ENCODE data around the gene JAKMIP1.

DNA sequence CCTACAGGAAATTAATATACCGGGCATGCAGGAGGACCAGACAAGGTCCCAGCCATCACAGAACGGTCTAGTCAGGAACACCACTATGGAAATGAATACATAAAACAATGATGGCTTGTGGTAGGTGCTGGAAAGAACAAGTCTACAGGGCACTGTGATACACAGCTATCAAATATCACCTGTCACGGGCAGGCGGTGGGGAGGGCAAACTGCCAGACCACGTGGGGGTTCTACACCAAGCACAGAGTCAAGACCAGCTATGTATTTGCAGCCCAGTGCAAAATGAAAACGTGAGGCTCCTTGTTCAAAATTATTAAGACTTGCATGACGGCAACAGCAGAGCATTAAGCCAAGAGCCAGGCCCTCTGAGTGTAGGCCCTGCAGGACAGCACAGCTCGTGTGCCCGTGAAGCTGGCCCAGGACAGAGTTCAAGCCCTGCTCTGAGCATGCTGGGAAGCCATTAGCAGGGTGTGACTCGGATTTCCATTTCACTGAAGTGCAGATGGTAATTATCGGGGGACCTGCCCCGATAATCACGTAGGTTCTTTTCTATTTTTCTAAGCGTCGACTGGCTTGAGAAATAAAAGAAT is 83.6 kb downstream of the JAKMIP1 start:
- TF ChIP-seq POLR2AphosphoS5 (IDR thresholded peaks at IDR 0.05; ENCODE audit: low read depth, low read length) = no peak
- TF ChIP-seq, protein P1, sequence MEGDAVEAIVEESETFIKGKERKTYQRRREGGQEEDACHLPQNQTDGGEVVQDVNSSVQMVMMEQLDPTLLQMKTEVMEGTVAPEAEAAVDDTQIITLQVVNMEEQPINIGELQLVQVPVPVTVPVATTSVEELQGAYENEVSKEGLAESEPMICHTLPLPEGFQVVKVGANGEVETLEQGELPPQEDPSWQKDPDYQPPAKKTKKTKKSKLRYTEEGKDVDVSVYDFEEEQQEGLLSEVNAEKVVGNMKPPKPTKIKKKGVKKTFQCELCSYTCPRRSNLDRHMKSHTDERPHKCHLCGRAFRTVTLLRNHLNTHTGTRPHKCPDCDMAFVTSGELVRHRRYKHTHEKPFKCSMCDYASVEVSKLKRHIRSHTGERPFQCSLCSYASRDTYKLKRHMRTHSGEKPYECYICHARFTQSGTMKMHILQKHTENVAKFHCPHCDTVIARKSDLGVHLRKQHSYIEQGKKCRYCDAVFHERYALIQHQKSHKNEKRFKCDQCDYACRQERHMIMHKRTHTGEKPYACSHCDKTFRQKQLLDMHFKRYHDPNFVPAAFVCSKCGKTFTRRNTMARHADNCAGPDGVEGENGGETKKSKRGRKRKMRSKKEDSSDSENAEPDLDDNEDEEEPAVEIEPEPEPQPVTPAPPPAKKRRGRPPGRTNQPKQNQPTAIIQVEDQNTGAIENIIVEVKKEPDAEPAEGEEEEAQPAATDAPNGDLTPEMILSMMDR (IDR thresholded peaks at IDR 0.05 in 2 of 3, conservative IDR thresholded peaks at IDR 0.05 in 1 of 3; ENCODE audit: borderline replicate concordance in 1 of 3, insufficient read depth in 1 of 3, low read depth in 2 of 3, low read length in 2 of 3) = no peak
- TF ChIP-seq YY1 (IDR thresholded peaks at IDR 0.05; ENCODE audit: extremely low read depth, insufficient replicate concordance, low read depth, low read length) = no peak
- TF ChIP-seq TCF7L2 (IDR thresholded peaks at IDR 0.05; ENCODE audit: borderline replicate concordance, extremely low read depth, insufficient read depth, insufficient read length) = no peak
- TF ChIP-seq POLR2A (IDR thresholded peaks at IDR 0.05; ENCODE audit: borderline replicate concordance, extremely low read depth, insufficient read depth, insufficient read length) = no peak
- TF ChIP-seq EZH2 (IDR thresholded peaks at IDR 0.05) = no peak
- TF ChIP-seq, protein P2, sequence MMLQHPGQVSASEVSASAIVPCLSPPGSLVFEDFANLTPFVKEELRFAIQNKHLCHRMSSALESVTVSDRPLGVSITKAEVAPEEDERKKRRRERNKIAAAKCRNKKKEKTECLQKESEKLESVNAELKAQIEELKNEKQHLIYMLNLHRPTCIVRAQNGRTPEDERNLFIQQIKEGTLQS (IDR thresholded peaks at IDR 0.05) = no peak
- no peak for TF ChIP-seq EZH2phosphoT487 (IDR thresholded peaks at IDR 0.05; ENCODE audit: borderline replicate concordance)
- TF ChIP-seq RAD21 (IDR thresholded peaks at IDR 0.05; ENCODE audit: low read depth) = no peak
- no peak for TF ChIP-seq SIN3A (IDR thresholded peaks at IDR 0.05; ENCODE audit: low read depth)
- no peak for TF ChIP-seq ZFX (IDR thresholded peaks at IDR 0.05)
